Esophagus squamous epithelium (tissue), 5 donors: Measurements from ENCODE around the gene SPTSSA. TPM values are rescaled to one million over a fixed set of nuclear protein-coding genes. Genes with fewer than 3 reads are reported as not detected.
"Not testable (repeated sequence)": the region's sequence is repeated elsewhere in the genome, so short reads cannot be mapped to it uniquely, and the experiment has no call there.

Experiments used
- DNase-seq: peaks from one replicate; lab custom pipeline; 2025; lab: John Stamatoyannopoulos, UW
- H3K27ac ChIP-seq, 4 donors: fragments of 200-600 bp; sonication (generic); one replicate each; pipeline ENCODE4 v1.5.1; 2016 to 2019; ENCODE audit warnings: mild to moderate bottlenecking in 1 of 4
- H3K27me3 ChIP-seq, 4 donors: fragments of 200-600 bp; sonication (generic); 1 replicate in 3 of 4; 2 replicates in 1 of 4; pipeline versions ENCODE4 v1.5.1 to v1.6.0; 2017 to 2021; ENCODE audit warnings: antibody characterized with exemption in 1 of 4
- H3K36me3 ChIP-seq, 3 donors: fragments of 200-600 bp; sonication (generic); one replicate each; pipeline ENCODE4 v1.5.1; 2016 to 2019
- H3K4me1 ChIP-seq, 3 donors: fragments of 200-600 bp; sonication (generic); one replicate each; pipeline ENCODE4 v1.5.1; 2017 to 2019
- H3K4me3 ChIP-seq, 4 donors: fragments of 200-600 bp; sonication (generic); 1 replicate in 3 of 4; 2 replicates in 1 of 4; pipeline ENCODE4 v1.5.1; 2016 to 2019; ENCODE audit warnings: mild to moderate bottlenecking in 2 of 4, moderate library complexity in 1 of 4
- H3K9me3 ChIP-seq, 3 donors: fragments of 200-600 bp; sonication (generic); one replicate each; pipeline ENCODE4 v1.5.1; 2016 to 2019
- CTCF ChIP-seq, 6 experiments: fragments of 450-650 bp in 4 of 6; fragments of 200-600 bp in 2 of 6; sonication (generic) in 2 of 6; IDR thresholded peaks; one replicate each; pipeline ENCODE4 v1.5.1; 2016 to 2019; ENCODE audit warnings: antibody characterized with exemption in 6 of 6, mild to moderate bottlenecking in 4 of 6, moderate library complexity in 4 of 6
- POLR2A ChIP-seq, 4 donors: fragments of 450-650 bp; IDR thresholded peaks; one replicate each; pipeline ENCODE4 v1.6.1; 2017; ENCODE audit warnings: antibody characterized with exemption in 4 of 4, mild to moderate bottlenecking in 4 of 4, moderate library complexity in 3 of 4
- WGBS, 2 donors: methylation state at CpG; one replicate each; pipeline ENCODE4 v1.1.5; 2018; 5-methylcytosine and 5-hydroxymethylcytosine counted together
- intact Hi-C: fragments of 100-400 bp; cut with DNase I; formaldehyde crosslinking; loops from one replicate; pipeline ENCODE4 v1.15.0; 2022
- total RNA-seq, 4 donors: library from RNA; depleted of rRNA; stranded (reverse); fragments of >200 nt; gene quantifications; one replicate each; pipeline ENCODE4 v1.1.0, GENCODE V29; 2016
- donor health status: DM: yes; HTN: yes; CAD: no.

SPTSSA gene
- total RNA-seq: 10 to 100 TPM in 3 of 4 donors, 1 to 10 TPM in 1; 9.4 to 35.0 (median 17.3) TPM

- intact Hi-C loops: no loop called here
- Histone ChIP-seq H3K36me3 (no peaks in the 10 kb centered on the region), H3K4me3 (peak within 1 kb of the TSS; percentile 77 to 93 (median 88)), H3K27me3 (no peaks in the 10 kb centered on the region), H3K9me3 (no peaks in the 10 kb centered on the region), H3K4me1 (peaks cover 0 to 40% (median 11%) of the 10 kb centered on the region in 3 donors), H3K27ac (peak within 1 kb of the TSS; percentile 93 to 98 (median 97))
- TF ChIP-seq CTCF (IDR thresholded peaks at IDR 0.05): peak in 1 of 6 experiments; percentile 9
- TF ChIP-seq POLR2A (IDR thresholded peaks at IDR 0.05): peak in 2 of 4 donors; percentile 91 to 93
- WGBS, 2 donors: 0 to 2% methylated on average over 9 to 11 of the region's 82 CpGs
- DNase-seq: peak; percentile 63
Observed at GRCh38 chr14:34462132-34462893, at the start of gene SPTSSA. SPTSSA (minus strand) TSS chr14:34462240; CDS start chr14:34462207, 33 bp downstream.

GRCh38 chr14:34507884-34508283 is 45.8 kb upstream of the SPTSSA start:
- H3K27ac ChIP-seq: no peak overlapping the region

GRCh38 chr14:34507459-34507858 is 45.4 kb upstream of the SPTSSA start:
- H3K27ac ChIP-seq: no peak overlapping the region
- intact Hi-C loops: loop anchor here (10.0 kb wide), 1 partner anchor 173 kb away; no protein-coding TSS in a partner anchor
- H3K4me3 ChIP-seq: no peak overlapping the region
- H3K27me3 ChIP-seq: no peaks in the 10 kb centered on the region
- no peak for DNase-seq
- no peaks in the 10 kb centered on the region for H3K9me3 ChIP-seq
- WGBS, 2 donors: 77 to 86% methylated on average over 7 to 9 of the region's 9 CpGs
- H3K36me3 ChIP-seq: no peaks in the 10 kb centered on the region
- H3K4me1 ChIP-seq: no peaks in the 10 kb centered on the region
- TF ChIP-seq POLR2A (IDR thresholded peaks at IDR 0.05) (no peak), CTCF (IDR thresholded peaks at IDR 0.05) (no peak)

More at GRCh38 chr14:34507884-34508283, 45.8 kb upstream of the SPTSSA start:
- no peak for TF ChIP-seq POLR2A (IDR thresholded peaks at IDR 0.05)
- TF ChIP-seq CTCF (IDR thresholded peaks at IDR 0.05): no peak
- no peaks in the 10 kb centered on the region for H3K4me1 ChIP-seq
- intact Hi-C loops: loop anchor here (10.0 kb wide), 1 partner anchor 173 kb away; no protein-coding TSS in a partner anchor
- no peak overlapping the region for H3K4me3 ChIP-seq
- H3K9me3 ChIP-seq: no peaks in the 10 kb centered on the region
- DNase-seq: no peak
- H3K36me3 ChIP-seq: no peaks in the 10 kb centered on the region
- H3K27me3 ChIP-seq: no peaks in the 10 kb centered on the region
- 95 to 97% methylated on average over 7 to 11 of the region's 11 CpGs for WGBS, 2 donors

- WGBS, 2 donors: 85 to 99% methylated on average over 5 of the region's 5 CpGs
- H3K27ac ChIP-seq, H3K9me3 ChIP-seq, H3K4me3 ChIP-seq, H3K4me1 ChIP-seq, DNase-seq, H3K36me3 ChIP-seq, H3K27me3 ChIP-seq: not testable (repeated sequence)
- intact Hi-C loops: loop anchor here (10.0 kb wide), 1 partner anchor 170 kb away; no protein-coding TSS in a partner anchor
Observed at GRCh38 chr14:34505124-34505491, 43.1 kb upstream of the SPTSSA start.

- H3K36me3 ChIP-seq, H3K27me3 ChIP-seq, H3K4me1 ChIP-seq, H3K27ac ChIP-seq, H3K4me3 ChIP-seq, DNase-seq, H3K9me3 ChIP-seq: not testable (repeated sequence)
- 80 to 92% methylated on average over 9 of the region's 9 CpGs for WGBS, 2 donors
- intact Hi-C loops: loop anchor here (10.0 kb wide), 1 partner anchor 169 kb away; no protein-coding TSS in a partner anchor
Observed at GRCh38 chr14:34504027-34504426, 42.0 kb upstream of the SPTSSA start.

- no peaks in the 10 kb centered on the region for H3K9me3 ChIP-seq
- H3K36me3 ChIP-seq: no peaks in the 10 kb centered on the region
- no peak overlapping the region for H3K27ac ChIP-seq
- no peak overlapping the region for H3K4me3 ChIP-seq
- TF ChIP-seq POLR2A (IDR thresholded peaks at IDR 0.05): no peak
- TF ChIP-seq CTCF (IDR thresholded peaks at IDR 0.05): no peak
- H3K4me1 ChIP-seq: peaks cover 5 to 13% (median 8%) of the 10 kb centered on the region in 3 donors
- H3K27me3 ChIP-seq: no peaks in the 10 kb centered on the region
- no peak for DNase-seq
- intact Hi-C loops: loop anchor here (10.0 kb wide), 1 partner anchor 168 kb away; no protein-coding TSS in a partner anchor
- WGBS, 2 donors: 63 to 68% methylated on average over 2 of the region's 2 CpGs
Observed at GRCh38 chr14:34502545-34503225, 40.6 kb upstream of the SPTSSA start.
